Esophagus squamous epithelium (tissue), 4 donors: ENCODE data around the gene HEXA.

Source experiments
- POLR2A ChIP-seq, 4 donors: fragments of 450-650 bp; IDR thresholded peaks; one replicate each; pipeline ENCODE4 v1.6.1; 2017; ENCODE audit warnings: antibody characterized with exemption in 4 of 4, mild to moderate bottlenecking in 4 of 4, moderate library complexity in 3 of 4
- TF ChIP-seq, protein P1 (sequence below), 6 experiments: fragments of 450-650 bp in 4 of 6; fragments of 200-600 bp in 2 of 6; sonication (generic) in 2 of 6; IDR thresholded peaks; one replicate each; pipeline ENCODE4 v1.5.1; 2016 to 2019; ENCODE audit warnings: antibody characterized with exemption in 6 of 6, mild to moderate bottlenecking in 4 of 6, moderate library complexity in 4 of 6

DNA sequence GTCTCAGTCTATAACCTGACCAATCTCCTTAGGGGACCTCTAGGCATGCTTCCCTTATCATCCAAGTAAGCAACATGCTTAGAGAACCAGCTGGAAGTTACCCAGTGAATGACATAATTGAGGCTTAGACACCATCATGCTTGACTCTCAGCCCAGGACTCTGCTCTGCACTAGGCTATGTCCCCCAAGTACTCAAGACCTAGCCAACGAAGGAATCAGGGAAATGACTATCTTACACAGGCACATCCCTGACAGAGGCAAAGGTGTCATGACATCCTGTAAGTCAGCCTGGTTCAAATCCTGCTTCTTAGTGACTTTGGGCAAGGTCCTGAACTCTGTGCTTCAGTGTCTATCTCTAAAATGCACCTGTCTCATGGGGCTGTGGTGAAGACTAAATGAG lies 31.2 kb downstream of the HEXA start:
- TF ChIP-seq, protein P1, sequence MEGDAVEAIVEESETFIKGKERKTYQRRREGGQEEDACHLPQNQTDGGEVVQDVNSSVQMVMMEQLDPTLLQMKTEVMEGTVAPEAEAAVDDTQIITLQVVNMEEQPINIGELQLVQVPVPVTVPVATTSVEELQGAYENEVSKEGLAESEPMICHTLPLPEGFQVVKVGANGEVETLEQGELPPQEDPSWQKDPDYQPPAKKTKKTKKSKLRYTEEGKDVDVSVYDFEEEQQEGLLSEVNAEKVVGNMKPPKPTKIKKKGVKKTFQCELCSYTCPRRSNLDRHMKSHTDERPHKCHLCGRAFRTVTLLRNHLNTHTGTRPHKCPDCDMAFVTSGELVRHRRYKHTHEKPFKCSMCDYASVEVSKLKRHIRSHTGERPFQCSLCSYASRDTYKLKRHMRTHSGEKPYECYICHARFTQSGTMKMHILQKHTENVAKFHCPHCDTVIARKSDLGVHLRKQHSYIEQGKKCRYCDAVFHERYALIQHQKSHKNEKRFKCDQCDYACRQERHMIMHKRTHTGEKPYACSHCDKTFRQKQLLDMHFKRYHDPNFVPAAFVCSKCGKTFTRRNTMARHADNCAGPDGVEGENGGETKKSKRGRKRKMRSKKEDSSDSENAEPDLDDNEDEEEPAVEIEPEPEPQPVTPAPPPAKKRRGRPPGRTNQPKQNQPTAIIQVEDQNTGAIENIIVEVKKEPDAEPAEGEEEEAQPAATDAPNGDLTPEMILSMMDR (IDR thresholded peaks at IDR 0.05) = no peak
- TF ChIP-seq POLR2A (IDR thresholded peaks at IDR 0.05) = no peak
